Hematopoietic multipotent progenitor cell (in vitro differentiated cells): ENCODE measurements around the gene RBM8A. TPM values are rescaled to one million over a fixed set of nuclear protein-coding genes. Genes with fewer than 3 reads are reported as not detected.
A peak's percentile ranks its signal among the peaks of the same experiment; 100 is the strongest.

Source experiments
- DNase-seq, 3 donors: peaks; one replicate each; pipeline ENCODE4 v3.0.0-alpha.2; 2011 to 2015; ENCODE audit warnings: low read depth in 2 of 3, low spot score in 2 of 3
- total RNA-seq: library from RNA; depleted of rRNA; stranded (reverse); fragments of >200 nt; gene quantifications from one replicate; pipeline ENCODE4 v1.2.3, GENCODE V29; 2012

Gene RBM8A
- total RNA-seq, 1 donor: 66.2 TPM

DNA sequence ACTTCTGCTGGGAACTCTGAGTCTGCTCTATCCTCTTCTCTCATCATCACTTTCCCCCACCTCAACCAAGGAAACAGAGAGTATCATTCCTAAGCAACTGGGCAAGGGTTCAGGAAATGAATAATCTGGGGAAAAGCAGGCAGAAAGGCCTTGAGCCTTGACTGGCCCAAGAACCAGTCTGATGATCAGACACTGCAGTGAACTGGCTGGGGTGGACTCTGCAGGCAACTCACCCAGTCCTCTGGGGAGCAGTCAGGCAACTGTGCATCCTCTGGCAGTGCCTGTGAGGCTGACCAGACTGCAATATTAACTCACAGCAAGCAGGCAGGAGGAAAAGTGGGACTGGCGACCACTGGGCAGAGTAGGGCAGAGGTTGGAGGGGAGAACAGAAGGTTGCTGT is 42.6 kb downstream of the RBM8A start:
- no peak for DNase-seq

GRCh38 chr1:145879775-145880174 is 47.5 kb downstream of the RBM8A start:
- peak in 1 of 3 donors; percentile 41 for DNase-seq

DNA sequence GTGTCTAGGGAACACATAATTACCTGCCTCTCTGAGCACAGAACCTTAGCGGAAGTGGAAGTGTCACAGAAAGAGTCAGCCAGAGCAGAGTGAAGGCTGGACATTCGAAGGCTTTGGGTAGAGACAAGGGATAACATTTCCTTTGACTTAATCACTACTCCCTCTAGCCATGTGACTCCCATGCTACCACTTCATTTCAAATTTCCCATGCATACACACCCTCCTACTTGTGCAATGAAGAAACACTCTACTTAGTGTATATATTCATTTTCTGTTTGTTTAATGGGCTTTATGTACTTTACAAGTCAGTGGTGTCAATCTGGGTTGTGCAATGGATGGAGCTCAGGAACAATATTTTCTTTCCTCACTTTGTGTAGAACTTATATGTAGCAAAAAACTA is 48.6 kb downstream of the RBM8A start:
- no peak for DNase-seq

GRCh38 chr1:145877923-145878486 is 49.3 kb downstream of the RBM8A start:
- no peak for DNase-seq

- DNase-seq: no peak
Observed at GRCh38 chr1:145874646-145875045, 52.6 kb downstream of the RBM8A start.

DNA sequence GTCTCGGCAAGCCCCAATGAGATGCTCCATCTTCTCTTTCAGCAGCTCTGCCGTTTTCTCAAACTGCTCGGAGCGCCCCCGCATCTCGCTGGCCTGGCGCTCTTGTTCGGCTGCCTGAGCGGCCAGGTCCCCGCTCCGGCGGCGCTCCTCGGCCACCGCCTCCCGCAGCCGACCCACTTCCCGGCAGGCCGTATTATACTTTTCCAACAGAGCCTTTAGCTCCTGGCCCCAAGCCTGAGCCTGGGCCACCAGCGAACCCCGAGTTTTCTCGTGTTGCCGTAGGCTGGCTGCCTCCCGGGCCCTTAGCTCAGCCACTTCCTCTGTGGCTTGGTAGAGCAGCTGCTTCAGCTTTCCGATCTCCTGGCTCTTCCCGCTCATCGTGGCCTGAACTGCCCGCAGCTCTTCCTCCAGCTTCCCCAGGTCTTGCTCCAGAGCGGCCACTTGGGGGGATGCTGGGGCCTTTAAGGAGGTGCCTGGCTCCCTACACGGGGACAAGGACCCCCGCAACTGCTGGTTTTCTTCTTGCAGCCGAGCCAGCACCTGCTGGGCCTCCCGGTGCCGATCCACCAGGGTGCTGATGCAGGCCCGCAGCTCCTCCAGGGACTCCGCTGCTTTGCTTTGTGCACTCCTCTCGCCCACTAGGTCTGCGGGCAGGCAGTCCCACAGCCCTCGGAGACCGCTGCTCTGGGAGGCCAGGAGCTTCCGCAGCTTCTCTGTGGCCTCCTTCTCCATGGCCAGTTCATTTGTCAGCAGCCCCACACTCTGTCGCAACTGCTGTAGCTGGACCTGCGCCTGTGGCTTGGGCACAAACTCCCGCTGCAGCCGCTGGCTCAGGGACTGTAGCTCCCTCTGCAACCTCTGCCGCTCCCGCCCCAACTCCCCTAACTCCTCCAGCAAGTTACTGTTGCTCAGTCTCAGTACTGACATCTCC is 55.0 kb downstream of the RBM8A start:
- DNase-seq: peak in 2 of 3 donors; percentile 40 to 58

Other genes with a start within 250 kb of the RBM8A start
- gene PDZK1, start 220.1 kb downstream of the RBM8A start, total RNA-seq: under 0.01 TPM
- gene CD160, start 208.0 kb downstream of the RBM8A start, total RNA-seq: not detected
- 9.2 TPM for gene RNF115, start 103.4 kb downstream of the RBM8A start, total RNA-seq
- 46.0 TPM for gene POLR3C, start 103.3 kb downstream of the RBM8A start, total RNA-seq
- 12.7 TPM for gene NUDT17, start 81.9 kb downstream of the RBM8A start, total RNA-seq
- gene PIAS3, start 68.4 kb downstream of the RBM8A start, total RNA-seq: 15.6 TPM
- gene ANKRD35, start 41.6 kb downstream of the RBM8A start, total RNA-seq: 0.27 TPM
- gene ITGA10, start 17.4 kb downstream of the RBM8A start, total RNA-seq: under 0.01 TPM
- 21.5 TPM for gene PEX11B, start 8.8 kb downstream of the RBM8A start, total RNA-seq
- 17.8 TPM for gene LIX1L, start 30.5 kb upstream of the RBM8A start, total RNA-seq
- gene ANKRD34A, start 37.1 kb upstream of the RBM8A start, total RNA-seq: 0.27 TPM
- gene POLR3GL, start 37.2 kb upstream of the RBM8A start, total RNA-seq: 15.1 TPM
- 485 TPM for gene TXNIP, start 69.1 kb upstream of the RBM8A start, total RNA-seq
- gene HJV, start 94.3 kb upstream of the RBM8A start, total RNA-seq: not detected
- gene NBPF10, start 217.3 kb upstream of the RBM8A start, total RNA-seq: 1.6 TPM